Renal pelvis (tissue), 4 donors: ENCODE data around the gene LEF1. TPM values are rescaled to one million over a fixed set of nuclear protein-coding genes. Genes with fewer than 3 reads are reported as not detected.

Experiments used
- DNase-seq: peaks from one replicate; pipeline ENCODE4 v3.0.0-alpha.2; 2013
- polyA plus RNA-seq, 3 donors: library from polyadenylated mRNA; unstranded; fragments of 120-200 nt; gene quantifications; one replicate each; pipeline ENCODE4 v1.2.1, GENCODE V29; 2013; ENCODE audit not compliant: insufficient read length in 3 of 3

LEF1 gene
- polyA plus RNA-seq, 3 donors, result 53.1 to 68.6 (median 66.7) TPM

DNA sequence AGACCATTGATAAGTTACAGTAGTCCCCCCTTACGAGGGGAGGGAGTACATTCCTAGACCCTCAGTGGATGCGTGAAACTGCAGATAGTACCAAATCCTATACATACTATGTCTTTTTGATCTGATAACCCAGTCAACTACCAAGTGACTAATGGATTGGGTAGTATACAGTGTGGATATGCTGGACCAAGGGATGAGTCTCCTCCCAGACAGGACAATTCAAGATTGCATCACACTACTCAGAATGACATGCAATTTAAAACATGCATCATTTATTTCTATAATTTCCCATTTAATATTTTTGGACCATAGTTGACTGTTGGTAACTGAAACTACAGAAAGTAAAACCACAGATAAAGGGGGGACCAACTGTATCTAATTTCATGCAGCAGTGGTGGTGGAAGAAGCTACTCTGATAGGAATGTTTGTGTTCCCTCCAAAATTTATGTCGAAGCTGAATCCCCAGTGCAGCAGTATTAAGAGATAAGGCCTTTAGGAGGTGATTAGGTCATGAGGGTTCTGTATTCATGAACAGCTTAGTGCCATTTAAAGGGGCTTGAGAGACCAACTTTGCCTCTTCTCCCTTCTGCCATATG is 167.1 kb downstream of the LEF1 start:
- DNase-seq, result no peak

DNA sequence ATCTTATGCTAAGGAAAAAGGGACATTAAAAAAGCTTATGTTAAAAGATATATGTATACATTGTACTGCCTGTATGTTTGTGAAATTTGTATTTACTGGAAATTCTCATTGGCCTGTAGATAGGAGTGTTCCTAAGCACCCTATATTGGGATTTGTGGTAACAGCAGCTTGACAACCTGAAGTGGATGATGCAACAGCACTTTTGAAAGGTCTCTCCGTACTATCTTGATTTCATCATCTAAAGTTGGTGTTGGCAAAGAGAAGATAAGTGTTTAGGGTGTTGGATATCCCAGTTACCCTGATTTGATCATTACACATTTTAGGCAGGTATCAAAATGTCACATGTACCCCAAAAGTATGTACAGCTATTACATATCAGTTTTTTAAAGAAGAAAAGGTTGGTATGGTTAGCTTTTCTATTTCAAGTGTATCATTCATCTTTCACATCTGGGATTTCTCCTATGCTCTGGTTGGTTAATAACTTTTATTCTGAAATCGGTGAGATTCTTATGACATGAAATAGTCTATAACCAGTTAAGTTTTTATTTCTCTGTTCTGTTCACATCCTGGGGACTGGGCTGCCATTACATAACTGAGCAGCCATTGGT is 168.7 kb downstream of the LEF1 start:
- no peak for DNase-seq

DNA sequence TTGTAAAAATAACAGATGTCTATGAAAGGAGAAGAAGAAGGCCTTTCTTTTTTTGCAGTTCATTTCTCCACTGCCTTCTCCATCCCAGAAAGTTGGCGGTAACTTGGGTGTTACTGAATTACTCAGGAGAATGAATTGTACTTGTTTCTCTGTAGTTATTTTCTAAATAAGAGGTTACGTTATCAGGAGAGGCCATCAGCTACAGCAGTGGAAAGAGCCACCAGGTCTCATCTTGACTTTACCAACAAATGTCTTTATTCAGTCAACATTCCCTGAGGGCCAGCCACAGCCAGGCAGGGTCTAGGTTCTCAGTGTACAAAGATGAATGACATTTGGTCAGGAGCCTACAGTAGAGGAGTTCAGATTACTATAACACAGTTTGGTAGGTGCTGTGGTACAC is 170.9 kb downstream of the LEF1 start:
- no peak for DNase-seq

Other genes with a start within 250 kb of the LEF1 start
- gene CYP2U1, start 237.4 kb downstream of the LEF1 start, polyA plus RNA-seq, result 1 to 10 TPM; 4.5 to 5.1 (median 4.7) TPM
- 10 to 100 TPM; 93.0 to 98.4 (median 95.4) TPM for gene HADH, start 179.0 kb downstream of the LEF1 start, polyA plus RNA-seq